Keratinocyte (primary cell): ENCODE measurements around the gene PBOV1.

Experiments
- CTCF ChIP-seq, 3 experiments: IDR thresholded peaks in 1 of 3; conservative IDR thresholded peaks in 1 of 3; optimal IDR thresholded peaks in 1 of 3; 2 replicates in 2 of 3; 3 replicates in 1 of 3; pipeline versions ENCODE3 to v1.5.1; 2011; ENCODE audit warnings: low read length in 3 of 3, mild to moderate bottlenecking in 3 of 3, moderate library complexity in 2 of 3, control low read depth in 1 of 3, inconsistent platforms in 1 of 3; ENCODE audit not compliant: insufficient read depth in 2 of 3; ENCODE audit errors: extremely low read depth in 1 of 3
- EZH2 ChIP-seq: IDR thresholded peaks from one replicate; pipeline ENCODE4 v1.6.1; 2012; ENCODE audit warnings: inconsistent platforms, mild to moderate bottlenecking, low read length, moderate library complexity

- TF ChIP-seq CTCF (optimal IDR thresholded peaks at IDR 0.05 in 1 of 3, IDR thresholded peaks at IDR 0.05 in 1 of 3, conservative IDR thresholded peaks at IDR 0.05 in 1 of 3; ENCODE audit: extremely low read depth in 1 of 3, insufficient read depth in 2 of 3, low read length in 3 of 3) (no peak), EZH2 (no peak)
These were observed 17.4 kb upstream of the PBOV1 start for GRCh38 chr6:138235693-138236092.
